Hematopoietic multipotent progenitor cell treated with erythropoietin and hydrocortisone succinate and interleukin-3 and kit ligand, for 6 days (in vitro differentiated cells): ENCODE measurements around the gene ELAC1.
"Not testable (repeated sequence)": the region's sequence is repeated elsewhere in the genome, so short reads cannot be mapped to it uniquely, and the experiment has no call there.

Experiments
- DNase-seq: peaks from one replicate; pipeline ENCODE4 v3.0.0-alpha.2; 2015

The ELAC1 gene

GRCh38 chr18:50973367-50974126, 5.7 kb downstream of the ELAC1 start:
- no peak for DNase-seq

GRCh38 chr18:50977037-50977760, 9.4 kb downstream of the ELAC1 start:
- DNase-seq: no peak

- no peak for DNase-seq
Measured at GRCh38 chr18:50981381-50981780, 13.5 kb downstream of the ELAC1 start.

GRCh38 chr18:50982086-50982801, 14.4 kb downstream of the ELAC1 start:
- no peak for DNase-seq

- DNase-seq: peak; percentile 39
Measured at GRCh38 chr18:50982802-50983179, 15.0 kb downstream of the ELAC1 start.

- DNase-seq: no peak
Measured at GRCh38 chr18:50986360-50987087, 18.7 kb downstream of the ELAC1 start.

GRCh38 chr18:50987261-50987660, 19.4 kb downstream of the ELAC1 start:
- DNase-seq: no peak

- no peak for DNase-seq
Measured at GRCh38 chr18:50989711-50990110, 21.9 kb downstream of the ELAC1 start.

GRCh38 chr18:50992351-50992762, 24.5 kb downstream of the ELAC1 start:
- no peak for DNase-seq

GRCh38 chr18:50994031-50994430, 26.2 kb downstream of the ELAC1 start:
- DNase-seq: no peak

- DNase-seq: not testable (repeated sequence)
Measured at GRCh38 chr18:51003174-51003573, 35.3 kb downstream of the ELAC1 start.

- DNase-seq: no peak
Measured at GRCh38 chr18:51006061-51006818, 38.4 kb downstream of the ELAC1 start.

- DNase-seq: peak; percentile 51
Measured at GRCh38 chr18:51006948-51007789, 39.3 kb downstream of the ELAC1 start.

GRCh38 chr18:51007790-51008139, 39.9 kb downstream of the ELAC1 start:
- DNase-seq: no peak

GRCh38 chr18:51009072-51009471, 41.2 kb downstream of the ELAC1 start:
- no peak for DNase-seq

GRCh38 chr18:51010218-51010617, 42.4 kb downstream of the ELAC1 start:
- no peak for DNase-seq

- no peak for DNase-seq
Measured at GRCh38 chr18:51011709-51012108, 43.9 kb downstream of the ELAC1 start.

GRCh38 chr18:51012441-51012840, 44.6 kb downstream of the ELAC1 start:
- DNase-seq: no peak

GRCh38 chr18:51013259-51013658, 45.4 kb downstream of the ELAC1 start:
- no peak for DNase-seq

- no peak for DNase-seq
Measured at GRCh38 chr18:51017140-51017879, 49.5 kb downstream of the ELAC1 start.

GRCh38 chr18:51020536-51020935, 52.7 kb downstream of the ELAC1 start:
- no peak for DNase-seq
